Left lung (tissue), 14 donors: ENCODE results near the gene CCDC85A. TPM values are rescaled to one million over a fixed set of nuclear protein-coding genes. Genes with fewer than 3 reads are reported as not detected.
"Not testable (repeated sequence)": the region's sequence is repeated elsewhere in the genome, so short reads cannot be mapped to it uniquely, and the experiment has no call there.

ENCODE experiments used
- ATAC-seq: fragments of 200-7000 bp; cut with Tn5 transposase; one replicate; pipeline ENCODE4 v1.9.1; 2020; ENCODE audit warnings: moderate library complexity
- DNase-seq, 4 donors: peaks; one replicate each; pipeline ENCODE4 v3.0.0-alpha.2; 2013 to 2020
- H3K27ac ChIP-seq, 2 donors: fragments of 200-600 bp; sonication (generic) in 1 of 2; one replicate each; pipeline versions ENCODE4 v1.5.0 to v1.8.0; 2020 to 2021
- H3K27me3 ChIP-seq, 2 donors: fragments of 200-600 bp; sonication (generic) in 1 of 2; one replicate each; pipeline versions ENCODE4 v1.5.0 to v1.8.0; 2020 to 2021
- H3K36me3 ChIP-seq, 2 donors: fragments of 200-600 bp; sonication (generic) in 1 of 2; one replicate each; pipeline versions ENCODE4 v1.5.0 to v1.8.0; 2020 to 2021
- H3K4me1 ChIP-seq, 2 donors: fragments of 200-600 bp; one replicate each; pipeline ENCODE4 v1.8.0; 2021
- H3K4me3 ChIP-seq, 2 donors: fragments of 200-600 bp; sonication (generic) in 1 of 2; one replicate each; pipeline versions ENCODE4 v1.5.0 to v1.8.0; 2020 to 2021; ENCODE audit warnings: mild to moderate bottlenecking in 1 of 2
- H3K9me3 ChIP-seq, 2 donors: fragments of 200-600 bp; sonication (generic) in 1 of 2; one replicate each; pipeline versions ENCODE4 v1.5.0 to v1.8.0; 2020 to 2021
- CTCF ChIP-seq, 2 donors: fragments of 200-600 bp; sonication (generic) in 1 of 2; IDR thresholded peaks; one replicate each; pipeline versions ENCODE4 v1.5.0 to v1.8.0; 2021; ENCODE audit warnings: antibody characterized with exemption in 2 of 2
- intact Hi-C, 2 donors: fragments of 100-400 bp; cut with DNase I; formaldehyde crosslinking; loops; one replicate each; pipeline versions ENCODE4 v1.11.2 to v1.14.2; 2022
- long read RNA-seq, 12 donors: library from polyadenylated mRNA in 2 of 12; unstranded in 2 of 12; transcript quantifications; one replicate each; pipeline ENCODE4 v2.0.0 and lab custom pipeline, GENCODE V29; 2019 to 2026
- polyA plus RNA-seq, 6 donors: library from polyadenylated mRNA; unstranded; fragments of 120-200 nt; gene quantifications; one replicate each; pipeline ENCODE4 v1.2.1, GENCODE V29; 2013; ENCODE audit not compliant: insufficient read length in 6 of 6
- total RNA-seq, 2 donors: library from RNA; stranded (reverse); fragmentation: NEBNext Ultra II Directional; extraction: Animal tissue kit (Norgen Biotek cat#: 25700); gene quantifications; one replicate each; pipeline ENCODE4 v1.2.1, GENCODE V29; 2021
- donor health status: DM: no; HTN: yes; CAD: no.
- donor health status: DM: no; HTN: no; CAD: no.

Gene CCDC85A
- total RNA-seq (1 to 10 TPM; 7.6 to 8.7 TPM), polyA plus RNA-seq (1 to 10 TPM; 1.2 to 2.6 (median 2.0) TPM)
- long read RNA-seq, donor 1, result 0 reads
- long read RNA-seq, donor 2, result 0 reads
- long read RNA-seq, donor 3, result 0 reads
- long read RNA-seq, donor 4, result 0 reads
- long read RNA-seq, donor 5, result 0 reads
- long read RNA-seq, donor 6, result 0 reads
- long read RNA-seq, donor 7, result 0 reads
- long read RNA-seq, donor 8, result 0 reads
- long read RNA-seq, donor 9, result 0 reads
- long read RNA-seq, donor 10, result 0 reads
- long read RNA-seq, donor 11, result 0 reads
- long read RNA-seq, donor 12, result 0 reads

- H3K4me3 ChIP-seq, result peak within 1 kb of the TSS; percentile 53 to 61
- peaks cover 0 to 60% of the 10 kb centered on the region in 2 donors for H3K27me3 ChIP-seq
- peak; percentile 92 for ATAC-seq
- intact Hi-C loops, result loop anchor here in 1 of 2 donors (5.0 kb wide), 1 partner anchor 568 kb away; no protein-coding TSS in a partner anchor
- H3K27ac ChIP-seq, result peak within 1 kb of the TSS; percentile 74 to 76
- TF ChIP-seq CTCF (IDR thresholded peaks at IDR 0.05), result peak; percentile 89 to 92
- peak; percentile 81 to 95 (median 88) for DNase-seq
- no peaks in the 10 kb centered on the region for H3K36me3 ChIP-seq
- peaks cover 0 to 35% of the 10 kb centered on the region in 2 donors for H3K4me1 ChIP-seq
- H3K9me3 ChIP-seq, result no peaks in the 10 kb centered on the region
Observed at GRCh38 chr2:56183643-56184499, at the start of gene CCDC85A. CCDC85A (plus strand) TSS chr2:56183990; CDS start chr2:56184625, 635 bp downstream.

GRCh38 chr2:56134861-56135260 lies 48.9 kb upstream of the CCDC85A start:
- DNase-seq, result no peak
- no peaks in the 10 kb centered on the region for H3K36me3 ChIP-seq
- no peaks in the 10 kb centered on the region for H3K9me3 ChIP-seq
- intact Hi-C loops, result no loop called here
- no peak for TF ChIP-seq CTCF (IDR thresholded peaks at IDR 0.05)
- no peaks in the 10 kb centered on the region for H3K4me1 ChIP-seq
- H3K4me3 ChIP-seq, result no peak overlapping the region
- no peaks in the 10 kb centered on the region for H3K27me3 ChIP-seq
- no peak overlapping the region for H3K27ac ChIP-seq
- no peak for ATAC-seq

DNA sequence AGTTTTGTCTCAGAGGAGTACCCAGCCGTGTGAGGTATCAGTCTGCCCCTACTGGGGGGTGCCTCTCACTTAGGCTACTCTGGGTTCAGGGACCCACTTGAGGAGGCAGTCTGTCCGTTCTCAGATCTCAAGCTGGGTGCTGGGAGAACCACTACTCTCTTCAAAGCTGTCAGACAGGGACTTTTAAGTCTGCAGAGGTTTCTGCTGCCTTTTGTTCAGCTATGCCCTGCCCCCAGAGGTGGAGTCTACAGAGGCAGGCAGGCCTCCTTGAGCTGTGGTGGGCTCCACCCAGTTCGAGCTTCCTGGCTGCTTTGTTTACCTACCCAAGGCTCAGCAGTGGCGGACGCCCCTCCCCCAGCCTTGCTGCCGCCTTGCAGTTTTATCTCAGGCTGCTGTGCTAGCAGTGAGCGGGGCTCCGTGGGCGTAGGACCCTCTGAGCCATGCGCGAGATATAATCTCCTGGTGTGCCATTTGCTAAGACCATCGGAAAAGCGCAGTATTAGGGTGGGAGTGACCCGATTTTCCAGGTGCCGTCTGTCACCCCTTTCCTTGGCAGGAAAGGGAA lies 41.2 kb upstream of the CCDC85A start:
- peak in 1 of 4 donors; percentile 65 for DNase-seq
- H3K36me3 ChIP-seq, intact Hi-C loops, H3K4me1 ChIP-seq, H3K27me3 ChIP-seq, H3K27ac ChIP-seq, H3K9me3 ChIP-seq, ATAC-seq, H3K4me3 ChIP-seq: not testable (repeated sequence)

DNA sequence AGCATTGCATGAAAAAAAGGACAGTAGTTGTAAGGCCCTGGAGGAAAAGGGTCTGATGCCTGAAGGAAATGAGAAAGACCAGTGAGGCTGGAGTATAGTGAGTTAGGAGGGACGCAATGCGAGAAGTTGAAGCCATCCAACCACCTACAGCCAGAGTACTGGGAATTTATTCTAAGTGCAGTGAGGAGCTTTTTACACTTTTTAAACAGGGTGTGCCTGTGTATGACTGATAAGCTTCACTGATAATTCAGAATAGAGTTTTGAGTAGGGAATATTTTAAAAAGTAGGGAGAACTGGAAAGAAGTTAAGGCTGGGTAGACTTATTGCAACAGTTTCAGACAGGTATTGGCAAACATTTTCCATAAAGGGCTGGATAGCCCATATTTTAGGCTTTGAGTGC lies 35.9 kb upstream of the CCDC85A start:
- Histone ChIP-seq H3K27me3 (no peaks in the 10 kb centered on the region), H3K4me1 (no peaks in the 10 kb centered on the region), H3K9me3 (no peaks in the 10 kb centered on the region), H3K4me3 (no peak overlapping the region), H3K27ac (no peak overlapping the region), H3K36me3 (no peaks in the 10 kb centered on the region)
- intact Hi-C loops, result no loop called here
- DNase-seq (no peak), ATAC-seq (no peak)
- TF ChIP-seq CTCF (IDR thresholded peaks at IDR 0.05), result no peak

GRCh38 chr2:56148825-56149224 lies 35.0 kb upstream of the CCDC85A start:
- no peak overlapping the region for H3K4me3 ChIP-seq
- no peaks in the 10 kb centered on the region for H3K4me1 ChIP-seq
- no peaks in the 10 kb centered on the region for H3K36me3 ChIP-seq
- intact Hi-C loops, result no loop called here
- no peak for ATAC-seq
- H3K27ac ChIP-seq, result no peak overlapping the region
- H3K9me3 ChIP-seq, result no peaks in the 10 kb centered on the region
- H3K27me3 ChIP-seq, result no peaks in the 10 kb centered on the region
- DNase-seq, result no peak
- TF ChIP-seq CTCF (IDR thresholded peaks at IDR 0.05), result no peak
